GM18867 (cell line): ENCODE results near the gene DLG5.
"Not testable (repeated sequence)": the region's sequence is repeated elsewhere in the genome, so short reads cannot be mapped to it uniquely, and the experiment has no call there.

Source experiments
- ATAC-seq: cut with Tn5 transposase; IDR thresholded peaks from one replicate; pipeline ENCODE4 v1.9.1; 2021; ENCODE audit warnings: mild to moderate bottlenecking, moderate library complexity; ENCODE audit not compliant: unreplicated experiment

The DLG5 gene

DNA sequence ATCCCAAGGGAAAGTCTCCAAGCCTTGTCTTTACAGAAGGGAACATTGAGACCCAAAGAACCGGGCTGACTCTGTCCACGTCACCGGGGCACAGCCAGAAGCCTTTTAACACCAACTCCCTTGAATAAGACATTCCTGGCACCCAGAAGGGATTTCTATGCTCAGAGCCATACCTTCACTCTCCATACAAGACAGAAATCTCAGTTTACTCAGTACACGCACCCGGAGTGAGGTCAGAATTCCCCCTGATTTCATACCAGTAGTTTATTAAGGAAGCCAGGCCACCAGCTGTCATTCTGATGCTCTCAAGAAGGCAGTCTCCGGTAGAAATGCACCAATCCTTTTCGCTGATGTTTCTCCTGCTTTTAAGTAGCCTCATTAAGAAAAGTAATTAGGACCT, 154.7 kb downstream of the DLG5 start:
- no peak for ATAC-seq

DNA sequence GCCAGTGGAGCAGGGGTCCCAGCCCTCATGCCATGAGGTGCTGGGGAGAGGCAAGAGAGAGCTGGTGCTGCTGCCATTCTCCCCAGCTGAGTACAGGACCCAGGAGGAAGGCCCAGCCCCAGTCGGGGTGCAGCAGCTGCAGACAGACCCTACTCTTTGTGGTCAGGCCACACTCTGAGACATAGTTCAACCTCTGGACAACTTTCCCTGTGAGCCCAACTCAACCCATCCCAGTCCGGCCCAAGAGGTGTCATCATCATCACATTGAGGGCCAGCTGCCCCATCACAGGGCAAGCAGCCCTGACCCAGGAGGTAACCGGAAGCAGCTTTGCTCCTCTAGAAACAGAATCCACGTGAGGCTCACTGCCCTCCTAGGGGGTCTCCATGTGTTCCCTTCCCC, 155.1 kb downstream of the DLG5 start:
- no peak for ATAC-seq

GRCh38 chr10:77770868-77771175, 155.7 kb downstream of the DLG5 start:
- no peak for ATAC-seq

GRCh38 chr10:77770081-77770867, 156.3 kb downstream of the DLG5 start:
- no peak for ATAC-seq

- ATAC-seq: no peak
Observed at GRCh38 chr10:77768039-77768438, 158.5 kb downstream of the DLG5 start.

- no peak for ATAC-seq
Observed at GRCh38 chr10:77763453-77764430, 162.8 kb downstream of the DLG5 start.

- not testable (repeated sequence) for ATAC-seq
Observed at GRCh38 chr10:77758406-77758805, 168.1 kb downstream of the DLG5 start.

GRCh38 chr10:77756319-77757232, 170.0 kb downstream of the DLG5 start:
- peak; percentile 60 for ATAC-seq

DNA sequence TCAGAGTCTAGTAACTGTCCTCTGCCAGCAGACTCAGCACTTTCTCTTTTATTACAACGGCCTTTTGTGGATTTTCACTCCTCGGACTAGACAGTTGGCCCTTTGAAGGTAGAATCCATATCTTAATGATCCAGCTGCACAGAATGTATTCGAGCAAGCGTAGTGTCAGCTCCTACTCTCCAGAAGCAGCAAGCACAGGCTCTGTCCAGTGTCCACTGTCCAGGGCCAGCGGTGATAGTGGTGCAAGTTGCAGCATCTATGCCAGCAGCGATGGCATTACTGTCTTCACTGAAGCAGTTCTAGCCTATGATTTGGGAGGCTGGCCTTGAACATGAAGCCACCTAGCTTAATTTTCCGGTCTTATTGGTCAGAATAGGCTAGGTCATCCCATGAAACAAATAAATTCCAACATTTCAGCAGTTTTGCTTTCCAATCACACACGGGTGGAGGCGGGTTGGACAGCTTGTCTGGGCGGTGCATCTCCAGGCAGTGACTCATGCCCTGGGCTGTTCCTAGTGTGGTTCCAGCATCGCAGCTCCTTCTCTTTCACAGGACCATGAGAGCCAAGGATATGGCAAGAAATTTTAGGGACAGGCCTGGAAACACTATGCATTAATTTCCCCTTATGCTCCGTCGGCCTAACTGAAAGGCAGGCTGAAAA, 180.4 kb downstream of the DLG5 start:
- ATAC-seq: no peak

DNA sequence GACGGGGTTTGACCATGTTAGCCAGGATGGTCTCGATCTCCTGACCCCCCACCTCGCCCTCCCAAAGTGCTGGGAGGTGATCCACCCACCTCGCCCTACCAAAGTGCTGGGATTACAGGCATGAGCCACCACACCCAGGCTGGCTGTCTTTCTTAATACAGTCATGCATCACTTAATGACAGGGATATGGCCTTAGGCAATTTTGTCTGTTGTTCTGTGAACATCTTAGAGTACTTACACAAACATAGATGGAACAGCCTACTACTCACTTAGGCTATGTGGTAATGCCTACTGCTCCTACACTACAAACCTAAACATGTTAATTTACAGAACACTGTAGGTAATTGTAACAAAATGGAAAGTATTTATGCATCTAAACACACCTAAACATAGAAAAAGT, 182.3 kb downstream of the DLG5 start:
- ATAC-seq: no peak

DNA sequence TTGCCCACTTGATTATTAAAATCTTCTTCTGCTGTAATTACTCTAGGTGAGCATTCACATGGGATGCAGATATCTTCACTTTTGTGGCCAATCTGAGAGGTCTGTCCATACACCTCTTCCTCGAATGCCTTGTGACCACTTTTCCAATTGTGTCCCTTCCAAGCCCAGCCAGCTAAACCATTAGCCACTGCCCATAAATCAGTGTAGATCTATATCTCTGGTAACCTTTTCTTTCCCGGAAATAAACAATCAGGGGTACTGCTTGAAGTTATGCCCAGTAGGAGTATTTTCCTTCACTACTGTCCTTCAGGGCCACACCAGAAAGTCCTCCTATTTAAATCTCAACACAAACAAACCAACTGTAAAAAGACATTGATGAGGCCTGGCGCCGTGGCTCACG, 184.4 kb downstream of the DLG5 start:
- ATAC-seq: no peak

- ATAC-seq: no peak
Observed at GRCh38 chr10:77741746-77742145, 184.8 kb downstream of the DLG5 start.
